Trophoblast cell (in vitro differentiated cells and primary cell): Measurements from ENCODE around the gene CERS3.

Experiments
- DNase-seq, 2 donors: peaks; one replicate each; pipeline ENCODE4 v3.0.0-alpha.2; 2016
- H2AFZ ChIP-seq: 2 replicates; pipeline ENCODE4 v1.6.1; 2013; ENCODE audit warnings: low read length, moderate library complexity, mild to moderate bottlenecking; ENCODE audit not compliant: insufficient read depth, poor library complexity
- H2AK5ac ChIP-seq: 2 replicates; pipeline ENCODE4 v1.6.1; 2013; ENCODE audit warnings: mild to moderate bottlenecking, low read length
- H2BK120ac ChIP-seq: 2 replicates; pipeline ENCODE4 v1.6.1; 2013; ENCODE audit warnings: low read length, mild to moderate bottlenecking, moderate library complexity; ENCODE audit not compliant: insufficient read depth, poor library complexity
- H2BK12ac ChIP-seq: 2 replicates; pipeline ENCODE4 v1.6.1; 2013; ENCODE audit warnings: mild to moderate bottlenecking, low read length, moderate library complexity
- H2BK5ac ChIP-seq: 2 replicates; pipeline ENCODE4 v1.6.1; 2013; ENCODE audit warnings: low read length, low read depth, moderate library complexity, mild to moderate bottlenecking; ENCODE audit not compliant: poor library complexity
- H3K14ac ChIP-seq: 2 replicates; pipeline ENCODE4 v1.6.1; 2013; ENCODE audit warnings: mild to moderate bottlenecking, low read length
- H3K18ac ChIP-seq: 2 replicates; pipeline ENCODE4 v1.6.1; 2013; ENCODE audit warnings: mild to moderate bottlenecking, low read length
- H3K23ac ChIP-seq: 2 replicates; pipeline ENCODE4 v1.6.1; 2013; ENCODE audit warnings: low read length
- H3K27ac ChIP-seq: 2 replicates; pipeline ENCODE4 v1.5.1; 2013; ENCODE audit warnings: low read depth, mild to moderate bottlenecking, inconsistent platforms, low read length, moderate library complexity
- H3K27me3 ChIP-seq: 2 replicates; pipeline ENCODE4 v1.6.1; 2013; ENCODE audit warnings: inconsistent platforms, mild to moderate bottlenecking, low read length, moderate library complexity; ENCODE audit not compliant: insufficient read depth
- H3K36me3 ChIP-seq, 2 experiments: 1 replicate in 1 of 2; 2 replicates in 1 of 2; pipeline ENCODE4 v1.6.1; 2013; ENCODE audit warnings: low read length in 2 of 2, mild to moderate bottlenecking in 2 of 2, moderate library complexity in 1 of 2; ENCODE audit not compliant: insufficient read depth in 2 of 2, control insufficient read depth in 1 of 2
- H3K4ac ChIP-seq: 2 replicates; pipeline ENCODE4 v1.6.1; 2013; ENCODE audit warnings: low read depth, mild to moderate bottlenecking, low read length, moderate library complexity
- H3K4me1 ChIP-seq, 2 experiments: 1 replicate in 1 of 2; 2 replicates in 1 of 2; pipeline ENCODE4 v1.6.1; 2013; ENCODE audit warnings: low read length in 2 of 2, mild to moderate bottlenecking in 2 of 2, moderate library complexity in 1 of 2; ENCODE audit not compliant: insufficient read depth in 2 of 2, control insufficient read depth in 1 of 2
- H3K4me2 ChIP-seq: 2 replicates; pipeline ENCODE4 v1.6.1; 2013; ENCODE audit warnings: inconsistent platforms, mild to moderate bottlenecking, low read length, moderate library complexity
- H3K4me3 ChIP-seq: 2 replicates; pipeline ENCODE4 v1.5.1; 2013; ENCODE audit warnings: mild to moderate bottlenecking, low read depth, low read length, inconsistent platforms
- H3K79me1 ChIP-seq: one replicate; pipeline ENCODE4 v1.6.1; 2013; ENCODE audit warnings: low read length
- H3K79me2 ChIP-seq: 2 replicates; pipeline ENCODE4 v1.6.1; 2013; ENCODE audit warnings: low read length, mild to moderate bottlenecking; ENCODE audit not compliant: control insufficient read depth, insufficient read depth, poor library complexity
- H3K9ac ChIP-seq: 2 replicates; pipeline ENCODE4 v1.6.1; 2013; ENCODE audit warnings: mild to moderate bottlenecking, low read length
- H3K9me3 ChIP-seq: 2 replicates; pipeline ENCODE4 v1.6.1; 2013; ENCODE audit warnings: low read depth, mild to moderate bottlenecking, control low read depth, inconsistent platforms, low read length; ENCODE audit not compliant: insufficient read depth
- H4K12ac ChIP-seq: 2 replicates; pipeline ENCODE4 v1.6.1; 2013; ENCODE audit warnings: low read depth, mild to moderate bottlenecking, low read length, moderate library complexity
- H4K8ac ChIP-seq: 2 replicates; pipeline ENCODE4 v1.6.1; 2013; ENCODE audit warnings: low read depth, mild to moderate bottlenecking, low read length, moderate library complexity
- H4K91ac ChIP-seq: one replicate; pipeline ENCODE4 v1.6.1; 2013; ENCODE audit warnings: low read depth, mild to moderate bottlenecking, low read length, moderate library complexity
- WGBS: extraction: QIAGEN DNeasy Blood & Tissue Kit; methylation state at CpG from one replicate; pipeline ENCODE4 v1.1.7; 2013; ENCODE audit warnings: missing lambda C conversion rate; ENCODE audit not compliant: insufficient read length, insufficient coverage; ENCODE audit errors: extremely low coverage; 5-methylcytosine and 5-hydroxymethylcytosine counted together

CERS3 gene

DNA sequence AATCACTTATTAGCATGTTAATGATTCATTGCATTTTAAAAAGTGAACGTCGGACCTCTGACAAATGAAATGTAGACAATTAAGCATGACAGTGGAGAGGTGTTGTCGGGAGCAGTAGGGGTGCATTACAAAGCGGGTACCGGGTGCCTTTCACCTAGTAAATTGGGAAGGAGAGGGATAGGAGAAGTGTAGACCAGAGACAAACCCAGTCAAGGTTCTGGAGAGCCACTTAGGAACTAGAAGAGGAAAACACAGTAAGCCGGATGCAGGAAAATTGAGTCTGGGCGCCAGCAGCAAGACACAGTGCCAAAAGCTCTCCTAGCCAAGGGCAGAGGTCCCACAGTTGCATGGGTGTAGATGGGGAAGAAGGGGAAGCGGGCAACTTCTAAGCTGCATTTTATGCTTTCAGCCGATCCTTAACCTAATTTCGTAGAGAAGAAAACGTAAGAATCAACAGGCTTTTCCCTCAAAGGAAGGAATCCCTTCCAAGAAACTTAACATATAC is 3.1 kb upstream of the CERS3 start:
- no peak overlapping the region for H2AK5ac ChIP-seq
- WGBS, result no CpG with 5 or more reads among the region's 11 CpGs
- no peak overlapping the region for H3K23ac ChIP-seq
- no peaks in the 10 kb centered on the region for H3K4me1 ChIP-seq
- no peak overlapping the region for H3K18ac ChIP-seq
- no peaks in the 10 kb centered on the region for H3K27me3 ChIP-seq
- peaks cover 15% of the 10 kb centered on the region for H3K9me3 ChIP-seq
- no peak overlapping the region for H2BK12ac ChIP-seq
- H3K4me2 ChIP-seq, result no peak overlapping the region
- no peak overlapping the region for H3K14ac ChIP-seq
- no peak overlapping the region for H2AFZ ChIP-seq
- no peaks in the 10 kb centered on the region for H3K36me3 ChIP-seq
- no peaks in the 10 kb centered on the region for H3K79me2 ChIP-seq
- H4K91ac ChIP-seq, result no peak overlapping the region
- H4K8ac ChIP-seq, result no peak overlapping the region
- H4K12ac ChIP-seq, result no peak overlapping the region
- no peak overlapping the region for H3K4ac ChIP-seq
- no peak overlapping the region for H3K9ac ChIP-seq
- H2BK5ac ChIP-seq, result no peak overlapping the region
- DNase-seq, result no peak
- no peaks in the 10 kb centered on the region for H3K79me1 ChIP-seq
- H3K4me3 ChIP-seq, result no peak overlapping the region
- no peak overlapping the region for H2BK120ac ChIP-seq
- H3K27ac ChIP-seq, result no peak overlapping the region

DNA sequence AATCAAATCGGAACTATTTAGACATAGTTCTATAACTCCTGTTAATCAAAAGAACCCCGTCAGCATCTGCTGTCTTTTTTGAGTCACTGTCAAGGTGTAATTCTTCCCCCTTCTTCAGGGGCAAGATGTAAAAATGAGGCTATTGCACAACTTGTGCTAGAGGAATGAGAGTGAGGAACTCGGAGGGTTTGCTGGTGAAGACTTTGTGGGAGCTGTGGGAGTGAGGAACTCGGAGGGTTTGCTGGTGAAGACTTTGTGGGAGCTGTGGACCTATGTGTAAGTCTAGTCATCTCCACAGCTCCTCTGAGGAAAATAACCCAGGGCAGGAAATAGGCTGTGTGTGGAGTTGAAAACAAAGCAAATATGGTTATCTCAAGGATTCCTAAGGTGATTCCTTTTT is 2.5 kb upstream of the CERS3 start:
- no CpG with 5 or more reads among the region's 4 CpGs for WGBS

DNA sequence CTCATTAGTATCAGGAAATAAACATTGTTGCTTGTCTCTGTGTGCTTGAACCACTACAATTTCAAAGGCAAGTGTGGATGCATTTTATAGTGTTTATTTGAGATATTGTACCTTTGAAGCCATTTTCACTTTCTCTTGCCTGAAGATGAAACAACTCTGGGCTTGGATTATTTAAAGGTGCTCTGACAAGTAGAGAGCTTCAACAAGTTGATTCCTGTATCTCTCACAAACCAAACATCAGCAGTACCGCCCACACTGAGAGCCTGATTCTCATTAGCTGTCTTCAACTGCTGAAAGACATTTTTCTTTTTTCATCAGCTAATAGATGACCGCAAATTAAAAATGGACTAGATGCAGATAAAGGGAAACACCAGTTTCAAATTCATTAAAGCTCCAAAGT is 806 bp upstream of the CERS3 start:
- Histone ChIP-seq H3K27me3 (no peaks in the 10 kb centered on the region), H3K4me2 (no peak overlapping the region)
- no CpG with 5 or more reads among the region's 2 CpGs for WGBS

More for the DNA sequence above, 2.5 kb upstream of the CERS3 start:
- no peak overlapping the region for H4K12ac ChIP-seq
- no peak overlapping the region for H3K4me2 ChIP-seq
- H3K4me3 ChIP-seq, result no peak overlapping the region
- H2AFZ ChIP-seq, result no peak overlapping the region
- no peak overlapping the region for H2BK120ac ChIP-seq
- peaks cover 16% of the 10 kb centered on the region for H3K9me3 ChIP-seq
- no peak overlapping the region for H3K27ac ChIP-seq
- H3K18ac ChIP-seq, result no peak overlapping the region
- no peaks in the 10 kb centered on the region for H3K36me3 ChIP-seq
- no peak overlapping the region for H3K9ac ChIP-seq
- DNase-seq, result no peak
- no peaks in the 10 kb centered on the region for H3K4me1 ChIP-seq
- H2BK12ac ChIP-seq, result no peak overlapping the region
- H2AK5ac ChIP-seq, result no peak overlapping the region
- no peaks in the 10 kb centered on the region for H3K79me1 ChIP-seq
- no peak overlapping the region for H4K91ac ChIP-seq
- no peak overlapping the region for H3K4ac ChIP-seq
- no peaks in the 10 kb centered on the region for H3K27me3 ChIP-seq
- no peak overlapping the region for H3K14ac ChIP-seq
- no peaks in the 10 kb centered on the region for H3K79me2 ChIP-seq
- no peak overlapping the region for H3K23ac ChIP-seq
- no peak overlapping the region for H2BK5ac ChIP-seq
- H4K8ac ChIP-seq, result no peak overlapping the region

DNA sequence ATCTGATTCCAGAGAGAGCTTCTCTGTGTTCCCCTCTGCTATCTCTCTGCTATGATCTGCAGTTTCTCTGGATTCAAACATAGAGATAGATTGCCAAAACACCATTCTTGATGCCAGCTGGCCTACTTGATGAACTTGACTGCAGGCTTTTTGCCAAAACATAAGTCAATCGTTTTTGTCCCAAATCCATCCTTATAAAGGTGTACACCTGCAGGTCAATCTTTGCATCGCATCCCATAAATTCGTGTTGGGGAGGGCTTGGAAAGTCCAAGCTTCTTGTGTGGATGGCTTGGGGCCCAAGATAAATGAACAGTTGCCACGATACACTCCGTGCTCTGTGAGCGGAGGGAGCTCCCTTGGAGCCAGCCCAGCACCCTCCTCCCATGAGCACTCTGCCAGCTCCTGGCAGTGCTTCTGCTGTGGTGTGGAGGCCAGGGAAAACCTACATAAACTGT is 2.7 kb downstream of the CERS3 start:
- H4K12ac ChIP-seq, result no peak overlapping the region
- H3K18ac ChIP-seq, result no peak overlapping the region
- DNase-seq, result no peak
- no peaks in the 10 kb centered on the region for H3K4me1 ChIP-seq
- H2AFZ ChIP-seq, result no peak overlapping the region
- no peak overlapping the region for H2BK12ac ChIP-seq
- no peak overlapping the region for H4K8ac ChIP-seq
- H3K9ac ChIP-seq, result no peak overlapping the region
- H2AK5ac ChIP-seq, result no peak overlapping the region
- H2BK120ac ChIP-seq, result no peak overlapping the region
- no peak overlapping the region for H3K23ac ChIP-seq
- no peak overlapping the region for H3K14ac ChIP-seq
- no CpG with 5 or more reads among the region's 6 CpGs for WGBS
- H3K4me2 ChIP-seq, result no peak overlapping the region
- H3K4ac ChIP-seq, result no peak overlapping the region
- H2BK5ac ChIP-seq, result no peak overlapping the region
- no peak overlapping the region for H4K91ac ChIP-seq
- H3K79me1 ChIP-seq, result no peaks in the 10 kb centered on the region
- H3K27ac ChIP-seq, result no peak overlapping the region
- H3K36me3 ChIP-seq, result no peaks in the 10 kb centered on the region
- no peaks in the 10 kb centered on the region for H3K79me2 ChIP-seq
- H3K9me3 ChIP-seq, result peaks cover 11% of the 10 kb centered on the region
- H3K4me3 ChIP-seq, result no peak overlapping the region
- no peaks in the 10 kb centered on the region for H3K27me3 ChIP-seq

More for the DNA sequence above, 806 bp upstream of the CERS3 start:
- no peak overlapping the region for H2AFZ ChIP-seq
- H3K79me2 ChIP-seq, result no peaks in the 10 kb centered on the region
- H2AK5ac ChIP-seq, result no peak overlapping the region
- H3K9me3 ChIP-seq, result peaks cover 16% of the 10 kb centered on the region
- no peak overlapping the region for H3K4ac ChIP-seq
- H2BK12ac ChIP-seq, result no peak overlapping the region
- H3K4me1 ChIP-seq, result no peaks in the 10 kb centered on the region
- no peak overlapping the region for H4K12ac ChIP-seq
- H3K9ac ChIP-seq, result no peak overlapping the region
- H4K91ac ChIP-seq, result no peak overlapping the region
- H3K4me3 ChIP-seq, result no peak overlapping the region
- no peak overlapping the region for H3K14ac ChIP-seq
- H4K8ac ChIP-seq, result no peak overlapping the region
- no peaks in the 10 kb centered on the region for H3K36me3 ChIP-seq
- no peak overlapping the region for H3K23ac ChIP-seq
- no peak overlapping the region for H2BK5ac ChIP-seq
- no peak for DNase-seq
- H3K27ac ChIP-seq, result no peak overlapping the region
- H3K79me1 ChIP-seq, result no peaks in the 10 kb centered on the region
- H3K18ac ChIP-seq, result no peak overlapping the region
- no peak overlapping the region for H2BK120ac ChIP-seq
